GM04504 (cell line): ENCODE data around the gene OR5H14.
"Not testable (repeated sequence)": the region's sequence is repeated elsewhere in the genome, so short reads cannot be mapped to it uniquely, and the experiment has no call there.

Source experiments
- DNase-seq: peaks from one replicate; pipeline ENCODE4 v3.0.0-alpha.2; 2012; ENCODE audit warnings: low read depth

The OR5H14 gene

DNA sequence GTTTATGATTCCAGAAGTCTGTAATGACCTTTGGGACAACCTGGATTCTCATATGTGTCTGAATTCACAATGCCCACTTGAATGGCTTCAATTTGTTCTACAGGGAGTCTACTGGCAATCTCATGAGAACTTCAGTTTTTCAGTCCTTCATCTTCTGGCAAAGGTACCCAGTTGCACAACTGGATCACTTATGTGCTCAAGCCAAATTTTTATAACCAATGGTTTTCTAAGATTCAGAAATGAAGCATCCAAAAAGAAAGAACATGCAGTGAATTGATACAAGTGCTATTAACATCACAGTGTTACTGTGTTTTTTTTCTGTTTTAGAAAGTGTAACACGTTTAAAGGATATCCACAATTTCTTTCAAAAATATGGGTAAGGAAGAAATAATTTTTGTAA is at the start of gene OR5H14:
OR5H14 (plus strand) TSS at position 301 of the 400 bp plus-strand sequence. CDS start 1,907 bp downstream, outside the sequence.
- DNase-seq, result no peak

DNA sequence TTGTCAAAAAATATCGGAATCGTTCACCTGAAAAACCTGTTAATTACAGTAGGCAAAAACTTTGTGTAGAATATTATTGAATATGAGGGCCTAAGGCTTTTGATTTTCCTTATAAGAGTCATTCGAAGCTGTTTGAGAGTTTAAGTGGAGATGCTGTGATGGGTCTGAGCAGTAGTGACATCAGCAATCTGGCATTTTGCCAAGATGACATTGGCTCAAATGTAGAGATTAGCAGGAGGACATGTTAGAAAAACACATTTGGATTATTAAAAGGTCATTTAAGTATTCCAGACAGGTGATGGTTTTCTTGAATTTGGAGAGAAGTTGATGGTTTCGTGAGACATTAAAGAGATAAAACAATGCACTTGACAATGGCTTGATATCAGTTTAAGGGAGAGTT is 47.4 kb upstream of the OR5H14 start:
- no peak for DNase-seq

DNA sequence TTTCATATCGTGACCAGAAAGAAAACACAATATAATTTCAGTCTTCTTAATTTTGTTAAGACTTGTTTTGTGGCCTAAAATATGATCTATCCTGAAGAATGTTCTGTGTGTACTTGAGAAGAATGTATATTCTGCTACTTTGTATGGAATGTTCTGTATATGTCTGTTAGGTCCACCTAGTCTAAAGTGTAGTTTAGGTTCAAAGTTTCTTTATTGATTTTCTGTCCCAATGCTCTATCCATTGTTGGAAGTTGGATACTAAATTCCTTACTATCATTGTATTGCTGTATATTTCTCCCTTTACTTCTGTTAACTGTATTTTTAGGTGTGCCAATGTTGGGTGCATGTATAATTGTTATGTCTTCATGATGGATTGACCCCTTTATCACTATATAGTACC is 39.1 kb upstream of the OR5H14 start:
- DNase-seq, result no peak

- no peak for DNase-seq
These were observed 37.3 kb upstream of the OR5H14 start for GRCh38 chr3:98109807-98110549.

- DNase-seq, result no peak
These were observed 36.8 kb upstream of the OR5H14 start for GRCh38 chr3:98110550-98110908.

DNA sequence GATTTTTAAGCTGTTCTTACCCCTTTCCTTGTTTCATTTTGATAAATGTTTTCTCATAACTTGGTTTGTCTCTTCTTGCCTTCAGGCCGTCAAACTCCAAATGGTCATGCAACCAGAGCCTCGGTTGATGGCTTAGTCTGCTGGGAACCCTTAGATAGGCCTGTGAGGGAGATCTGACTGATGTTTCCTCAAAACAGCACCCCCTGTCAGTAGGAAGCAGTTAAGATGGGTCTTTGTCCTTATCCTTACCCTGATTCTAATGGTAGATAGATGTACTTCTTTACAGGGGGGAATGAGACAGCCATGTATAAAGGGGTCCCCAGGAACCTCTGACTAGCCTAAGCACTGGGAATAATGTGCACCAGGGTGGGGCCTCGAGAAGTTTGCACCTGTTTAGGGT is 33.0 kb upstream of the OR5H14 start:
- no peak for DNase-seq

DNA sequence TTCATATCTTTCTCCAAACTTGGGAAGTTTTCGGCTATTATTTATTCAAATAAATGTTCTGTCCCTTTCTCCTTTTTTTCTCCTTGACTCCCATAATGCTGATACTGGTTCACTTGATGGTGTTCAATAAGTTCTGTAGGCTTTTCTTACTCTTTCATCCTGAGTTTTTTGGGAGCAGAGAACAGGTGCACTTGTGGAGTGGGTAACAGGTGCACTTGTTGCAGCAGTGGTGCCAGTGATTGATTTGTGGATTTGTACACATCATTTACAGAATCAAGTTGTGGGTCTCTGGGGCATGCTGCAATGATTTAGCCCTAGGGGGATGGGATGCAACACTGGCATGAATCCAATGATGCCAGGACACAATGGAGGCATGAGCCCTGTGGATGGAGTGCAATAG is 31.6 kb upstream of the OR5H14 start:
- DNase-seq, result no peak

DNA sequence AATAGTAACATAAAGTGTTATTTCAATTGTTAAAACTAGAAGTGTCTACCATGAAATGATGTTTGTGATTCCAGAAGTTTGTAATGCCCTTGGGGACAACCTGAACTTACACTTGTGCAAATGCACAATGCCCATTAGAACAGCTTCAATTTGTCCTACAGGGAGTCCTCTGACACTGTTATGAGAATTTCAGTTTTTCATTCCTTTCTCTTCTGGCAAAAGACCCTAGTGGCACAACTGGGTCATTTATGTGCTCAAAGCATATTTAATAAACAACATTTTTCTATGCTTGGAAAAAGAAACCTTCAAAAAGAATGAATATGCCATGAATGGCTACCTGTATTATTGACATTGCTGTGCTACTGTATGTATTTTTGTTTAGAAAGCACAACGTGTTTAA is 16.9 kb upstream of the OR5H14 start, which contains the start of gene OR5H1:
OR5H1 (plus strand) TSS at position 301 of the 400 bp plus-strand sequence. CDS start 1,977 bp downstream, outside the sequence.
- DNase-seq, result no peak

DNA sequence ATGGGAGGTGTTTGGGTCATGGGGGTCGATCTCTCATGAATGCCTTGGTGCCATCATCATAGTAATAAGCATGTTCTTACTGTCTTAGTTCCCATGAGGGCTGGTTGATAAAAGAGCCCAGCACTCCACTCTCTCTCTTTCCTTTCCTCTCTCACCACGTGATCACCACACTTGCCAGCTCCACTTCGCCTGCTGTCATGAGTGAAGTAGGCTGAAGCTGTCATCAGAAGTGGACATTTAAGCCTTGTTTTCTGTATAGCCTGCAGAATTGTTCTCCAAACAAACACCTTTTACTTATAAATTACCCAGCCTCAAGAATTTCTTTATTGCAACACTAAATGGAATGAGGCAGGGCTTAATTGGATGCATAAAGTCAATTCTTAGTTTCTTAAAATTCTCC is 10.6 kb upstream of the OR5H14 start:
- no peak for DNase-seq

GRCh38 chr3:98137826-98138557 is 9.3 kb upstream of the OR5H14 start:
- not testable (repeated sequence) for DNase-seq

GRCh38 chr3:98140531-98140930 is 6.7 kb upstream of the OR5H14 start:
- DNase-seq, result no peak

DNA sequence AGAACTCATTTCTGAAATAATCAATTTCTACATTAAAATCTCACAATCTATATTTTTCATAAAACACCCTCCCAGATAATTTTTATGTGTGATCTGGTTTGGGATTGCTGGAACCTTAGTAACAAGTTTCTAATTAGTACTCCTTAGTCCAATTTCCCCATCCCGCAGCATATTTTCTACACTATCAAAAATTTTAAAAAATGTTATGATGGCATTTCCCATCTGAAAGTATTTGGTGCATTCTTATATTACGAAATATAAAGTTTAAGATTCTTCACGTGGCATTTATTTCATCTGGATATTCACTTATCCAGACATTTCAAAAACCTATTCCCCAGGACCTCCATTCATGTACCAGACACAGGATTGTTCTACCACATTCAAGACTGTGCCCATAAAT is 1.5 kb downstream of the OR5H14 start:
- DNase-seq, result no peak

- not testable (repeated sequence) for DNase-seq
These were observed 2.2 kb downstream of the OR5H14 start for GRCh38 chr3:98149456-98149855.

GRCh38 chr3:98151241-98151640 is 4.0 kb downstream of the OR5H14 start:
- DNase-seq, result no peak

GRCh38 chr3:98166396-98166795 is 19.1 kb downstream of the OR5H14 start, which contains the start of gene OR5H15:
TSS of gene OR5H15 (plus strand) at chr3:98166696. CDS start at chr3:98168700, 2,004 bp downstream.
- no peak for DNase-seq

DNA sequence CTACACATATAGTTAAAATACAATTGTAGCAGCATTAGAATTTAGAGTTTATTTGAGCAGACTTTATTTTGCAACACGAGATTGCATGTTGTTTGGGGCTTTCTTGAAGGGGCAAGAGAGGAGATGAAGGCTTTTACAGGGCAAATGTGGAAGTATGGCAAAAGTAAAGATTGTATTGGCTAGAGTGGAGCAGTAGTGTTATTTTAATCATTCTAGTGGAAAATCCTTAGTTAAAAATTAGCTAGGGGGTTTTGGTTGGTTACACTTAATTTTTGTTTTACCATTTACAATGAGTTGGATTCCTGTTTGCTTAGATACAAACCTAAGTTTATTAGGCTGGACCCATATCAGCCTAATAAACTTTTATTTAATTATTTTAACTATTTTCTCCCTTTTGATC is 23.8 kb downstream of the OR5H14 start:
- no peak for DNase-seq

- no peak for DNase-seq
These were observed 25.3 kb downstream of the OR5H14 start for GRCh38 chr3:98172621-98173020.

- DNase-seq, result no peak
These were observed 33.1 kb downstream of the OR5H14 start for GRCh38 chr3:98180319-98180890.

DNA sequence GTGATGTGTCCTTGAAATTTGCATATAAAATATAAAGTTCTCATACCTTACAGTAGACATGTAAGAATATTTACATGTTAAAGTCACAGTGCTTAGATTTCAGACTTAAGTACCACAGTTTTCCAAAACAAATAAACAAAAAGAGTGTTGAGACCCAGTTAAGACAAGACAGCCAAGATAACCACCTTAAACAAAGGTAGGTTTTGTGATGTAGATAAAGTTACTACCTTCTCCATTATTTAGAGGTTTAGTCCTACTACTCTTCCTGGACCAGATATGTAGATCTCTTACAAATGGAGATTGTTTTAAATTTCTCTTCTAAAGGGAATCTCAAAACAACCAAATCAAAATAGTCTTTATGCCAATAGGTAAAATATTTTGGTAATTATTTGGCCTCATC is 34.9 kb downstream of the OR5H14 start:
- DNase-seq, result no peak

DNA sequence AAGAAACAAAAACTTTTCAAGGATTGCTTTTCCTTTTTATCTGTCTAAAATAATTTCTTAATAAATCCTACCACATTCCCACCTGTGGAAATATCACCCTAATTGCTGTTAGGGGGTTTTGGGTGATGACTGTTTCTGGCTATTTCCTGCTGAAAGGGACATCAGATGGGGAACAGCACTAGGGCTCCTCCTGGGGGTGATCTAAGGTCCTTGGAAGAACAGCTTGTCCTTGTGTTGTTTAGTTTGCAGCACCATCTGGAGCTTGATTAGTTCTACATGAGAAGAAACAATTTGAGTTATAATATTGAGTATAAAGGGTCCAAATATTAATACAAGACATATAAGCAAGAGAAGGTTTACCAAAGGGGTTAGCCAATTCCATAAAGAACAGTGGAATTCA is 37.9 kb downstream of the OR5H14 start:
- DNase-seq, result no peak

DNA sequence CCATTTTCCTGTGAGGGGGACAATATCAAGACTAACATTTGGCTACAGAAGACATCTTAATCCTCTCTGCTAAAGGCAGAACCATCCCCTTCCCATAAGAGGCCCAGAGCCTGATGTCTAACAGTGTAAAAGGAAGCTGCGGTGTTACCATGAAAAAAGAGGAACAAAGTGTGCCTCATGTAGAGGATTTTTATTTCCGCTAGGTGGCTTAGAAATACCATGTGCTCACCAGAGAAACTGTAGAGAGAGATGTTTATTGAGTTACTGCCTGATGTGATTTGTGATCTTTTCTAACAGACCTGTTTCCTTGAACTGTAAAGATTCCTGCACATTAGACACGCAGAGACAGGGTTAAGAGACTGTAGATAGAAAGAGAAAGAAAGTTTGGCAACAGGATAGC is 41.3 kb downstream of the OR5H14 start:
- DNase-seq, result no peak

DNA sequence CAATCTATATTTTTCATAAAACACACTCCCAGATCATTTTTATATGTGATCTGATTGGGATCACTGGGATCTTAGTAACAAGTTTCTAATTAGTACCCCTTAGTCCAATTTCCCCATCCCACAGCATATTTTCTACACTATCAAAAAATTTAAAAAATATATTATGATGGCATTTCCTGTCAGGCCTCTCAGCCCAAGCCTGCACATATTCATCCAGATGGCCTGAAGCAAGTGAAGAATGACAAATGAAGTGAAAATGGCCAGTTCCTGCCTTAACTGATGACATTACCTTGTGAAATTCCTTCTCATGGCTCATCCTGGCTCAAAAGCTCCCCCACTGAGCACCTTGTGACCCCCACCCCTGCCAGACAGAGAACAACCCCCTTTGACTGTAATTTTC is 43.6 kb downstream of the OR5H14 start:
- DNase-seq, result not testable (repeated sequence)

- not testable (repeated sequence) for DNase-seq
These were observed 49.0 kb downstream of the OR5H14 start for GRCh38 chr3:98196293-98196692.
